ENCODE data around the gene NT5DC4.

NT5DC4 gene

GRCh38 chr2:112754564-112754963 is 33.7 kb downstream of the NT5DC4 start:
- no peak for DNase-seq (ENCODE audit: low spot score)

GRCh38 chr2:112755444-112755843 is 34.6 kb downstream of the NT5DC4 start:
- DNase-seq (ENCODE audit: low spot score) = no peak

GRCh38 chr2:112756207-112756606 is 35.4 kb downstream of the NT5DC4 start:
- no peak for DNase-seq (ENCODE audit: low spot score)

- DNase-seq (ENCODE audit: low spot score) = no peak
Observed at GRCh38 chr2:112757265-112757664, 36.4 kb downstream of the NT5DC4 start.

- no peak for DNase-seq (ENCODE audit: low spot score)
Observed at GRCh38 chr2:112758711-112759110, 37.9 kb downstream of the NT5DC4 start.

- DNase-seq (ENCODE audit: low spot score) = no peak
Observed at GRCh38 chr2:112760149-112760548, 39.3 kb downstream of the NT5DC4 start.

GRCh38 chr2:112762276-112762675 is 41.5 kb downstream of the NT5DC4 start:
- DNase-seq (ENCODE audit: low spot score) = no peak

- peak; percentile 97 for DNase-seq (ENCODE audit: low spot score)
Observed at GRCh38 chr2:112764071-112765044, 43.5 kb downstream of the NT5DC4 start, which contains the start of gene CKAP2L. Gene CKAP2L (minus strand): TSS chr2:112764609. CDS start chr2:112764598, 11 bp downstream.

- no peak for DNase-seq (ENCODE audit: low spot score)
Observed at GRCh38 chr2:112765251-112765650, 44.4 kb downstream of the NT5DC4 start.

GRCh38 chr2:112767693-112768330 is 47.0 kb downstream of the NT5DC4 start:
- no peak for DNase-seq (ENCODE audit: low spot score)

- no peak for DNase-seq (ENCODE audit: low spot score)
Observed at GRCh38 chr2:112768432-112768831, 47.6 kb downstream of the NT5DC4 start.

GRCh38 chr2:112772322-112772721 is 51.5 kb downstream of the NT5DC4 start:
- DNase-seq (ENCODE audit: low spot score) = no peak

- DNase-seq (ENCODE audit: low spot score) = no peak
Observed at GRCh38 chr2:112772911-112773475, 52.2 kb downstream of the NT5DC4 start.

GRCh38 chr2:112773556-112773955 is 52.7 kb downstream of the NT5DC4 start:
- no peak for DNase-seq (ENCODE audit: low spot score)

- DNase-seq (ENCODE audit: low spot score) = no peak
Observed at GRCh38 chr2:112774536-112775285, 53.9 kb downstream of the NT5DC4 start.

- no peak for DNase-seq (ENCODE audit: low spot score)
Observed at GRCh38 chr2:112776113-112776512, 55.3 kb downstream of the NT5DC4 start.

- DNase-seq (ENCODE audit: low spot score) = no peak
Observed at GRCh38 chr2:112777036-112777435, 56.2 kb downstream of the NT5DC4 start.

GRCh38 chr2:112779598-112779997 is 58.8 kb downstream of the NT5DC4 start:
- DNase-seq (ENCODE audit: low spot score) = no peak

GRCh38 chr2:112782234-112782799 is 61.5 kb downstream of the NT5DC4 start:
- no peak for DNase-seq (ENCODE audit: low spot score)

- DNase-seq (ENCODE audit: low spot score) = no peak
Observed at GRCh38 chr2:112783187-112783714, 62.4 kb downstream of the NT5DC4 start.

Measured in AG08396 (cell line).